Endodermal cell (in vitro differentiated cells): ENCODE data around the gene GSAP. TPM values are rescaled to one million over a fixed set of nuclear protein-coding genes. Genes with fewer than 3 reads are reported as not detected.

Experiments used
- DNase-seq: peaks from one replicate; pipeline ENCODE4 v3.0.0-alpha.2; 2017
- H3K27ac ChIP-seq: 2 replicates; pipeline ENCODE4 v1.5.1; 2013; ENCODE audit warnings: mild to moderate bottlenecking, low read depth, low read length, moderate library complexity
- H3K27me3 ChIP-seq: 2 replicates; pipeline ENCODE4 v1.6.1; 2013; ENCODE audit warnings: mild to moderate bottlenecking, low read length, moderate library complexity; ENCODE audit not compliant: insufficient read depth, control insufficient read depth, poor library complexity, severe bottlenecking
- H3K36me3 ChIP-seq: 2 replicates; pipeline ENCODE4 v1.7.0; 2013; ENCODE audit warnings: mild to moderate bottlenecking, low read length, moderate library complexity; ENCODE audit not compliant: control insufficient read depth, insufficient read depth
- H3K4me1 ChIP-seq: one replicate; pipeline ENCODE4 v1.7.0; 2013; ENCODE audit warnings: low read length; ENCODE audit not compliant: control insufficient read depth, insufficient read depth
- H3K4me3 ChIP-seq: 2 replicates; pipeline ENCODE4 v1.5.1; 2013; ENCODE audit warnings: mild to moderate bottlenecking, low read length, moderate library complexity
- H3K9ac ChIP-seq: 2 replicates; pipeline ENCODE4 v1.6.1; 2013; ENCODE audit warnings: mild to moderate bottlenecking, low read length, moderate library complexity; ENCODE audit not compliant: poor library complexity, severe bottlenecking; ENCODE audit errors: extremely low read depth
- H3K9me3 ChIP-seq: 2 replicates; pipeline ENCODE4 v1.6.1; 2013; ENCODE audit warnings: mild to moderate bottlenecking, low read length, moderate library complexity; ENCODE audit not compliant: control insufficient read depth
- H3K27ac Mint-ChIP-seq: 2 replicates; pipeline ENCODE4 v1.8.0; 2020; ENCODE audit warnings: mixed read lengths
- H3K27me3 Mint-ChIP-seq: 2 replicates; pipeline ENCODE4 v1.8.0; 2021; ENCODE audit warnings: mild to moderate bottlenecking, mixed read lengths; ENCODE audit not compliant: insufficient read depth
- H3K36me3 Mint-ChIP-seq: 2 replicates; pipeline ENCODE4 v1.8.0; 2020; ENCODE audit warnings: low read depth, mixed read lengths
- H3K4me1 Mint-ChIP-seq: 2 replicates; pipeline ENCODE4 v1.8.0; 2020; ENCODE audit warnings: mixed read lengths
- H3K4me3 Mint-ChIP-seq: 2 replicates; pipeline ENCODE4 v1.8.0; 2020; ENCODE audit warnings: mild to moderate bottlenecking, moderate library complexity, mixed read lengths
- H3K9me3 Mint-ChIP-seq: 2 replicates; pipeline ENCODE4 v1.8.0; 2020; ENCODE audit warnings: mild to moderate bottlenecking, mixed read lengths
- WGBS, 2 experiments: methylation state at CpG; one replicate each; pipeline versions ENCODE4 v1.1.5 to v1.1.7; 2013; ENCODE audit warnings: missing lambda C conversion rate in 2 of 2, mixed read lengths in 1 of 2; ENCODE audit not compliant: insufficient coverage in 1 of 2, insufficient read length in 1 of 2; 5-methylcytosine and 5-hydroxymethylcytosine counted together
- total RNA-seq, 2 donors: library from RNA; stranded (reverse); fragmentation: NEBNext Ultra II Directional in 1 of 2; extraction: Animal tissue kit (Norgen Biotek cat#: 25700) in 1 of 2; gene quantifications; 2 replicates in 1 of 2; 3 replicates in 1 of 2; pipeline ENCODE4 v1.2.1, GENCODE V29; 2021
- TF ChIP-seq, protein P1 (sequence below): fragments of 200-600 bp; sonication (generic); conservative IDR thresholded peaks from 2 replicates; pipeline ENCODE4 v1.5.0; 2021; ENCODE audit warnings: antibody characterized with exemption, mild to moderate bottlenecking

The GSAP gene
- total RNA-seq, 2 donors from 2014 or later, result 0.82 to 0.90 TPM

GRCh38 chr7:77352665-77353406 is 63.3 kb downstream of the GSAP start:
- no peaks in the 10 kb centered on the region for H3K9me3 ChIP-seq
- no peak for DNase-seq
- Mint-ChIP-seq H3K4me3 (no peak overlapping the region), H3K27ac (no peak overlapping the region), H3K9me3 (no peaks in the 10 kb centered on the region), H3K27me3 (no peaks in the 10 kb centered on the region), H3K4me1 (peaks cover 23% of the 10 kb centered on the region), H3K36me3 (no peaks in the 10 kb centered on the region)
- H3K4me1 ChIP-seq, result no peaks in the 10 kb centered on the region
- H3K27me3 ChIP-seq, result no peaks in the 10 kb centered on the region
- no peak overlapping the region for H3K4me3 ChIP-seq
- H3K9ac ChIP-seq, result no peak overlapping the region
- WGBS, 2 experiments, result 82 to 92% methylated on average over 2 to 4 of the region's 4 CpGs
- TF ChIP-seq, protein P1, sequence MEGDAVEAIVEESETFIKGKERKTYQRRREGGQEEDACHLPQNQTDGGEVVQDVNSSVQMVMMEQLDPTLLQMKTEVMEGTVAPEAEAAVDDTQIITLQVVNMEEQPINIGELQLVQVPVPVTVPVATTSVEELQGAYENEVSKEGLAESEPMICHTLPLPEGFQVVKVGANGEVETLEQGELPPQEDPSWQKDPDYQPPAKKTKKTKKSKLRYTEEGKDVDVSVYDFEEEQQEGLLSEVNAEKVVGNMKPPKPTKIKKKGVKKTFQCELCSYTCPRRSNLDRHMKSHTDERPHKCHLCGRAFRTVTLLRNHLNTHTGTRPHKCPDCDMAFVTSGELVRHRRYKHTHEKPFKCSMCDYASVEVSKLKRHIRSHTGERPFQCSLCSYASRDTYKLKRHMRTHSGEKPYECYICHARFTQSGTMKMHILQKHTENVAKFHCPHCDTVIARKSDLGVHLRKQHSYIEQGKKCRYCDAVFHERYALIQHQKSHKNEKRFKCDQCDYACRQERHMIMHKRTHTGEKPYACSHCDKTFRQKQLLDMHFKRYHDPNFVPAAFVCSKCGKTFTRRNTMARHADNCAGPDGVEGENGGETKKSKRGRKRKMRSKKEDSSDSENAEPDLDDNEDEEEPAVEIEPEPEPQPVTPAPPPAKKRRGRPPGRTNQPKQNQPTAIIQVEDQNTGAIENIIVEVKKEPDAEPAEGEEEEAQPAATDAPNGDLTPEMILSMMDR, result no peak
- no peaks in the 10 kb centered on the region for H3K36me3 ChIP-seq
- no peak overlapping the region for H3K27ac ChIP-seq

DNA sequence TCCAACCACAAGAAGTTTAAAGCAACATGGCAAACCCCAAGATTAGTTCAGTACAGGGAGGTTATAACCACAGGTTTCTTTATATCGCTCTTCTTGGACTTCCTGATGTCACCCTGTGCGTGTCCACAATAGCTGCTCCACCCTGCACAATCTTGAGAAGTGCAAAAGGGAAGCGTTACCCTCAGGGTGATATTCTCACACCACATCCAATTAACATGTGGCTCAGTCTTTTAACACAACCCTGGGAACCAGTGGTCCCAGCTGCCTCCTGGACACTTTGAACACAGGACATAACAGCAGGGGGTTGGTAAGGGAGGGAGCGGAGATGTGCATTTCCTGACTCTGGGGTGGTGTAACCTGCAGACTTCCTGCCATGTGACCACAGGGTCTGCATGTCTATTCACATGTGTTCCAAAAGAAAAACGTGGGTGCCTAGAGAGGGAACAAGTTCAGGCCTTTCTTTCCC is 64.6 kb downstream of the GSAP start:
- no peaks in the 10 kb centered on the region for H3K36me3 Mint-ChIP-seq
- no peak overlapping the region for H3K4me3 Mint-ChIP-seq
- WGBS, 2 experiments, result 77 to 97% methylated on average over 3 to 5 of the region's 5 CpGs
- Histone ChIP-seq H3K4me1 (no peaks in the 10 kb centered on the region), H3K4me3 (no peak overlapping the region), H3K27ac (no peak overlapping the region), H3K36me3 (no peaks in the 10 kb centered on the region), H3K27me3 (no peaks in the 10 kb centered on the region), H3K9ac (no peak overlapping the region), H3K9me3 (no peaks in the 10 kb centered on the region)
- H3K27me3 Mint-ChIP-seq, result no peaks in the 10 kb centered on the region
- H3K27ac Mint-ChIP-seq, result no peak overlapping the region
- TF ChIP-seq, protein P1, result no peak
- H3K4me1 Mint-ChIP-seq, result peaks cover 28% of the 10 kb centered on the region
- no peaks in the 10 kb centered on the region for H3K9me3 Mint-ChIP-seq
- DNase-seq, result peak; percentile 59

GRCh38 chr7:77349141-77349540 is 67.0 kb downstream of the GSAP start:
- H3K4me3 ChIP-seq, result no peak overlapping the region
- Mint-ChIP-seq H3K9me3 (no peaks in the 10 kb centered on the region), H3K4me1 (peaks cover 28% of the 10 kb centered on the region), H3K4me3 (no peak overlapping the region), H3K36me3 (no peaks in the 10 kb centered on the region), H3K27ac (no peak overlapping the region), H3K27me3 (no peaks in the 10 kb centered on the region)
- H3K9me3 ChIP-seq, result no peaks in the 10 kb centered on the region
- no peaks in the 10 kb centered on the region for H3K36me3 ChIP-seq
- H3K27ac ChIP-seq, result no peak overlapping the region
- no peaks in the 10 kb centered on the region for H3K4me1 ChIP-seq
- no peak for DNase-seq
- no peak overlapping the region for H3K9ac ChIP-seq
- H3K27me3 ChIP-seq, result no peaks in the 10 kb centered on the region
- TF ChIP-seq, protein P1, result peak; percentile 13
